ENCODE data around the gene TANC1.

Gene TANC1

GRCh38 chr2:159224061-159224813 lies 255.8 kb downstream of the TANC1 start:
- Histone ChIP-seq H3K4me1 (ENCODE audit: insufficient read depth, low read length) (no peaks in the 10 kb centered on the region), H3K9ac (ENCODE audit: low read depth, low read length) (no peak overlapping the region), H3K36me3 (ENCODE audit: insufficient read depth, low read length) (no peaks in the 10 kb centered on the region; the same call in 1 of the 2 replicates)

GRCh38 chr2:159225025-159226016 lies 256.9 kb downstream of the TANC1 start:
- no peaks in the 10 kb centered on the region for H3K9me3 ChIP-seq (ENCODE audit: control insufficient read depth, insufficient read depth, low read length)
- no peak overlapping the region for H3K9ac ChIP-seq (ENCODE audit: low read depth, low read length)
- H3K36me3 ChIP-seq (ENCODE audit: insufficient read depth, low read length): no peaks in the 10 kb centered on the region; the same call in 1 of the 2 replicates

More at GRCh38 chr2:159224061-159224813, 255.8 kb downstream of the TANC1 start:
- no peaks in the 10 kb centered on the region for H3K9me3 ChIP-seq (ENCODE audit: control insufficient read depth, insufficient read depth, low read length)

GRCh38 chr2:159226059-159226461 lies 257.6 kb downstream of the TANC1 start:
- Histone ChIP-seq H3K9me3 (ENCODE audit: control insufficient read depth, insufficient read depth, low read length) (no peaks in the 10 kb centered on the region), H3K9ac (ENCODE audit: low read depth, low read length) (no peak overlapping the region), H3K36me3 (ENCODE audit: insufficient read depth, low read length) (no peaks in the 10 kb centered on the region; the same call in 1 of the 2 replicates), H3K4me1 (ENCODE audit: insufficient read depth, low read length) (no peaks in the 10 kb centered on the region)

More at GRCh38 chr2:159225025-159226016, 256.9 kb downstream of the TANC1 start:
- no peaks in the 10 kb centered on the region for H3K4me1 ChIP-seq (ENCODE audit: insufficient read depth, low read length)

GRCh38 chr2:159226608-159227385 lies 258.4 kb downstream of the TANC1 start:
- no peaks in the 10 kb centered on the region for H3K4me1 ChIP-seq (ENCODE audit: insufficient read depth, low read length)
- no peaks in the 10 kb centered on the region for H3K9me3 ChIP-seq (ENCODE audit: control insufficient read depth, insufficient read depth, low read length)
- H3K36me3 ChIP-seq (ENCODE audit: insufficient read depth, low read length): no peaks in the 10 kb centered on the region; the same call in 1 of the 2 replicates
- no peak overlapping the region for H3K9ac ChIP-seq (ENCODE audit: low read depth, low read length)

- no peaks in the 10 kb centered on the region for H3K9me3 ChIP-seq (ENCODE audit: control insufficient read depth, insufficient read depth, low read length)
- no peak overlapping the region for H3K9ac ChIP-seq (ENCODE audit: low read depth, low read length)
- H3K4me1 ChIP-seq (ENCODE audit: insufficient read depth, low read length): no peaks in the 10 kb centered on the region
- H3K36me3 ChIP-seq (ENCODE audit: insufficient read depth, low read length): no peaks in the 10 kb centered on the region; the same call in 1 of the 2 replicates
Measured at GRCh38 chr2:159227467-159227866, 259.0 kb downstream of the TANC1 start.

- H3K9ac ChIP-seq (ENCODE audit: low read depth, low read length): no peak overlapping the region
- no peaks in the 10 kb centered on the region for H3K4me1 ChIP-seq (ENCODE audit: insufficient read depth, low read length)
- no peaks in the 10 kb centered on the region for H3K9me3 ChIP-seq (ENCODE audit: control insufficient read depth, insufficient read depth, low read length)
- H3K36me3 ChIP-seq (ENCODE audit: insufficient read depth, low read length): no peaks in the 10 kb centered on the region; the same call in 1 of the 2 replicates
Measured at GRCh38 chr2:159228081-159228581, 259.7 kb downstream of the TANC1 start.

GRCh38 chr2:159229476-159230144 lies 261.2 kb downstream of the TANC1 start:
- no peaks in the 10 kb centered on the region for H3K9me3 ChIP-seq (ENCODE audit: control insufficient read depth, insufficient read depth, low read length)
- no peaks in the 10 kb centered on the region for H3K4me1 ChIP-seq (ENCODE audit: insufficient read depth, low read length)
- no peaks in the 10 kb centered on the region for H3K36me3 ChIP-seq (ENCODE audit: insufficient read depth, low read length)
- no peak overlapping the region for H3K9ac ChIP-seq (ENCODE audit: low read depth, low read length)

GRCh38 chr2:159230145-159230877 lies 261.9 kb downstream of the TANC1 start:
- H3K9ac ChIP-seq (ENCODE audit: low read depth, low read length): no peak overlapping the region
- H3K36me3 ChIP-seq (ENCODE audit: insufficient read depth, low read length): no peaks in the 10 kb centered on the region
- H3K9me3 ChIP-seq (ENCODE audit: control insufficient read depth, insufficient read depth, low read length): no peaks in the 10 kb centered on the region
- H3K4me1 ChIP-seq (ENCODE audit: insufficient read depth, low read length): no peaks in the 10 kb centered on the region

GRCh38 chr2:159232456-159233170 lies 264.2 kb downstream of the TANC1 start:
- Histone ChIP-seq H3K4me1 (ENCODE audit: insufficient read depth, low read length) (no peaks in the 10 kb centered on the region), H3K9me3 (ENCODE audit: control insufficient read depth, insufficient read depth, low read length) (no peaks in the 10 kb centered on the region), H3K9ac (ENCODE audit: low read depth, low read length) (no peak overlapping the region), H3K36me3 (ENCODE audit: insufficient read depth, low read length) (no peaks in the 10 kb centered on the region)

- Histone ChIP-seq H3K4me1 (ENCODE audit: insufficient read depth, low read length) (no peaks in the 10 kb centered on the region), H3K9me3 (ENCODE audit: control insufficient read depth, insufficient read depth, low read length) (no peaks in the 10 kb centered on the region), H3K36me3 (ENCODE audit: insufficient read depth, low read length) (no peaks in the 10 kb centered on the region), H3K9ac (ENCODE audit: low read depth, low read length) (no peak overlapping the region)
Measured at GRCh38 chr2:159234868-159235267, 266.4 kb downstream of the TANC1 start.

- Histone ChIP-seq H3K4me1 (ENCODE audit: insufficient read depth, low read length) (0 out of 2 replicates have a peak, but pooled peaks cover 11% of the 10 kb centered on the region), H3K9ac (ENCODE audit: low read depth, low read length) (no peak overlapping the region), H3K36me3 (ENCODE audit: insufficient read depth, low read length) (no peaks in the 10 kb centered on the region), H3K9me3 (ENCODE audit: control insufficient read depth, insufficient read depth, low read length) (peaks cover 5% of the 10 kb centered on the region)
Measured at GRCh38 chr2:159243529-159243928, 275.1 kb downstream of the TANC1 start.

GRCh38 chr2:159246325-159246988 lies 278.0 kb downstream of the TANC1 start:
- 0 out of 2 replicates have a peak, but pooled peaks cover 11% of the 10 kb centered on the region for H3K4me1 ChIP-seq (ENCODE audit: insufficient read depth, low read length)
- no peak overlapping the region for H3K9ac ChIP-seq (ENCODE audit: low read depth, low read length)
- H3K36me3 ChIP-seq (ENCODE audit: insufficient read depth, low read length): no peaks in the 10 kb centered on the region
- peaks cover 5% of the 10 kb centered on the region for H3K9me3 ChIP-seq (ENCODE audit: control insufficient read depth, insufficient read depth, low read length)

Measured in ES-I3 (cell line).